Uterus (tissue), 2 donors: Measurements from ENCODE around the gene HECTD3.

Source experiments
- CTCF ChIP-seq, 4 experiments: fragments of 200-600 bp in 2 of 4; fragments of 450-650 bp in 2 of 4; sonication (generic) in 2 of 4; IDR thresholded peaks; one replicate each; pipeline ENCODE4 v1.5.1; 2016 to 2019; ENCODE audit warnings: antibody characterized with exemption in 4 of 4, mild to moderate bottlenecking in 2 of 4, moderate library complexity in 1 of 4
- POLR2A ChIP-seq, 2 donors: fragments of 450-650 bp; IDR thresholded peaks; one replicate each; pipeline ENCODE4 v1.6.1; 2016; ENCODE audit warnings: antibody characterized with exemption in 2 of 2, mild to moderate bottlenecking in 1 of 2, moderate library complexity in 1 of 2

GRCh38 chr1:44964396-44964795 is 46.7 kb downstream of the HECTD3 start:
- TF ChIP-seq CTCF (IDR thresholded peaks at IDR 0.05) = no peak
- TF ChIP-seq POLR2A (IDR thresholded peaks at IDR 0.05) = no peak
